Neutrophil (primary cell): ENCODE results near the gene ARHGAP44.
"Not testable (repeated sequence)": the region's sequence is repeated elsewhere in the genome, so short reads cannot be mapped to it uniquely, and the experiment has no call there.

Source experiments
- H3K27ac ChIP-seq: fragments of 200-600 bp; sonication (generic); 2 replicates; pipeline ENCODE4 v1.5.1; 2016; ENCODE audit warnings: mild to moderate bottlenecking, moderate library complexity
- H3K27me3 ChIP-seq: fragments of 200-600 bp; sonication (generic); 2 replicates; pipeline ENCODE4 v1.6.0; 2016; ENCODE audit warnings: mild to moderate bottlenecking
- H3K36me3 ChIP-seq: fragments of 200-600 bp; sonication (generic); 2 replicates; pipeline ENCODE4 v1.5.1; 2017
- H3K4me1 ChIP-seq, 2 experiments: fragments of 200-600 bp in 1 of 2; sonication (generic) in 1 of 2; 1 replicate in 1 of 2; 2 replicates in 1 of 2; pipeline versions ENCODE4 v1.5.1 to v1.6.1; 2013 to 2016; ENCODE audit warnings: low read depth in 1 of 2, low read length in 1 of 2, mild to moderate bottlenecking in 1 of 2, moderate library complexity in 1 of 2; ENCODE audit not compliant: control insufficient read depth in 1 of 2, insufficient read depth in 1 of 2
- H3K4me3 ChIP-seq, 2 experiments: fragments of 200-600 bp in 1 of 2; sonication (generic) in 1 of 2; 1 replicate in 1 of 2; 2 replicates in 1 of 2; pipeline ENCODE4 v1.5.1; 2013 to 2016; ENCODE audit warnings: low read depth in 1 of 2, low read length in 1 of 2, mild to moderate bottlenecking in 1 of 2, moderate library complexity in 1 of 2
- H3K9me3 ChIP-seq: fragments of 200-600 bp; sonication (generic); 2 replicates; pipeline ENCODE4 v1.5.1; 2016
- TF ChIP-seq, protein P1 (sequence below): fragments of 200-600 bp; sonication (generic); IDR thresholded peaks from 2 replicates; pipeline ENCODE4 v1.5.1; 2016; ENCODE audit warnings: antibody characterized with exemption

ARHGAP44 gene

DNA sequence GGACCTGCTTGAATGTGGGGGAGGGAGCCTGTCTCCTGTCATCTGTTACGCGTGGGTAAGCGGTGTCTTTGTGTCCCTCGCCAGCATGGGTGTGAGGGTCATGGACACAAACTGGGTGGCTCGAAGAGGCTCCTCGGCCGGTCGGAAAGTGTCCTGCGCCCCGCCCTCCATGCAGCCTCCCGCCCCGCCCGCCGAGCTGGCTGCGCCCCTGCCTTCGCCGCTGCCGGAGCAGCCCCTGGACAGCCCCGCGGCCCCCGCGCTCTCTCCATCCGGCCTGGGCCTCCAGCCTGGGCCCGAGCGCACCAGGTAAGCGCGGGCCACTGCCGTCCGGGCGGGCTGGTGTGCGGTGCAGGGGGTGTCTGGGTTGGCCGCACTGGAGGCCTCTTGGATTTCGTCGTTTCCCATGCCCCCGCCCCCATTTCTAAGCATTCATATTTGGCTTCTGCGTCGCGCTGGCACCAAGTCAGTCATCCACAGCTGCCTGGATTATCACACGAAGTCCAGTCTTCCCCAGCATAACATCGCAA lies 184.8 kb downstream of the ARHGAP44 start:
- Histone ChIP-seq H3K36me3 (no peaks in the 10 kb centered on the region), H3K4me3 (no peak overlapping the region), H3K4me1 (no peaks in the 10 kb centered on the region), H3K9me3 (no peaks in the 10 kb centered on the region), H3K27me3 (peaks cover 51% of the 10 kb centered on the region), H3K27ac (no peak overlapping the region)
- TF ChIP-seq, protein P1, sequence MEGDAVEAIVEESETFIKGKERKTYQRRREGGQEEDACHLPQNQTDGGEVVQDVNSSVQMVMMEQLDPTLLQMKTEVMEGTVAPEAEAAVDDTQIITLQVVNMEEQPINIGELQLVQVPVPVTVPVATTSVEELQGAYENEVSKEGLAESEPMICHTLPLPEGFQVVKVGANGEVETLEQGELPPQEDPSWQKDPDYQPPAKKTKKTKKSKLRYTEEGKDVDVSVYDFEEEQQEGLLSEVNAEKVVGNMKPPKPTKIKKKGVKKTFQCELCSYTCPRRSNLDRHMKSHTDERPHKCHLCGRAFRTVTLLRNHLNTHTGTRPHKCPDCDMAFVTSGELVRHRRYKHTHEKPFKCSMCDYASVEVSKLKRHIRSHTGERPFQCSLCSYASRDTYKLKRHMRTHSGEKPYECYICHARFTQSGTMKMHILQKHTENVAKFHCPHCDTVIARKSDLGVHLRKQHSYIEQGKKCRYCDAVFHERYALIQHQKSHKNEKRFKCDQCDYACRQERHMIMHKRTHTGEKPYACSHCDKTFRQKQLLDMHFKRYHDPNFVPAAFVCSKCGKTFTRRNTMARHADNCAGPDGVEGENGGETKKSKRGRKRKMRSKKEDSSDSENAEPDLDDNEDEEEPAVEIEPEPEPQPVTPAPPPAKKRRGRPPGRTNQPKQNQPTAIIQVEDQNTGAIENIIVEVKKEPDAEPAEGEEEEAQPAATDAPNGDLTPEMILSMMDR, result no peak

DNA sequence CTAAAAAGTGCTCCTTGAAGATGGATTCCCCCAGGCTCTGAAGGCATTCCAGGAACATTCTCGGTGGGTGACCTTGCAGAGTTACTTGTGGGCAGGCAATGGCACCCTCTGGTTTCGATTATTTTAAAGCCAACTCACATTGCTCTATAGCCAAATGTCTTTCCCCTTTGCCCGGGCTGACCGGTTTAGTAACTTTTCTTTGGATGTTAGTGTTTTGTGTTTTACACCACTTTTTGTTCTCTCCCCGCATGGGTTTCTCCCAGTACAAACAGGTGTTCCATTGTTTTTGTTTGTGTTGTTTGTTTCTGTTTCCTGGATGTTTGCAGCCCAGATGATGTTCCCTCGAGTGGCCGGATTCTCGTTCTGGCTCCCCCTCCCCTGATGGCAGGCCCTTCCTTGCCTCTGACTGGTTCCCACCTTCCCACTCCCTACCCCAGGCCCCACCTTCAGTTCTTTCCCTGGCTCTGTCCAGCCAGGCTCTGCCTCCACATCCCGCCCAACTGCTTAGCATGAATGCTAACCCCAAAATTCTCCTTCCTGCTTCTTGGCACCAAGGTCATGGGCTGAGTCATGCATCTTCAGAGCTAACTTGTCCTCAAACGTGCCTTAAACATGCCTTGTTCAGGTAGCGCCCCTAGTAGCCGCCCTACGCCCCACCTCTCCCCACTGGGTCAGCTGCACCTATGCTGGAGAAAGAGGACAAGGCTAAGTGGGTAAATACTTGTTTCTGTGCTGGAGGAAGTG lies 187.9 kb downstream of the ARHGAP44 start:
- Histone ChIP-seq H3K4me3 (no peak overlapping the region), H3K36me3 (no peaks in the 10 kb centered on the region), H3K9me3 (no peaks in the 10 kb centered on the region), H3K27me3 (peaks cover 33% of the 10 kb centered on the region), H3K4me1 (no peaks in the 10 kb centered on the region), H3K27ac (no peak overlapping the region)
- TF ChIP-seq, protein P1, result no peak

DNA sequence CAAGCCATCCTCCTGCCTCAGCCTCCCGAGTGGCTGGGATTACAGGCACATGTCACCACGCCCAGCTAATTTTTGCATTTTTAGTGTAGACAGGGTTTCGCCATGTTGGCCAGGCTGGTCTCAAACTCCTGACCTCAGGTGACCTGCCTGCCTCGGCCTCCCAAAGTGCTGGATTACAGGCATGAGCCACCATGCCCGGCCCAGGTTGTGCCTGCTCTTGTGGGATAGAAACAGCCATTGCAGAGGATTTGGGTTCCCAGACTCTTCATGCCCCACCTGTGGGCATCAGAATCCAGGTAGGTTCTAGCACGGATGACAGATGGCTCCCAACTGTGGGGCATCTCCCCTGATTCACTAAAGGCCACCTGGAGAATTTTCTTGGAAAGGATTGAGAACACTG lies 189.5 kb downstream of the ARHGAP44 start:
- not testable (repeated sequence) for H3K4me1 ChIP-seq, H3K9me3 ChIP-seq, H3K4me3 ChIP-seq, H3K36me3 ChIP-seq, H3K27ac ChIP-seq
- peaks cover 18% of the 10 kb centered on the region for H3K27me3 ChIP-seq

DNA sequence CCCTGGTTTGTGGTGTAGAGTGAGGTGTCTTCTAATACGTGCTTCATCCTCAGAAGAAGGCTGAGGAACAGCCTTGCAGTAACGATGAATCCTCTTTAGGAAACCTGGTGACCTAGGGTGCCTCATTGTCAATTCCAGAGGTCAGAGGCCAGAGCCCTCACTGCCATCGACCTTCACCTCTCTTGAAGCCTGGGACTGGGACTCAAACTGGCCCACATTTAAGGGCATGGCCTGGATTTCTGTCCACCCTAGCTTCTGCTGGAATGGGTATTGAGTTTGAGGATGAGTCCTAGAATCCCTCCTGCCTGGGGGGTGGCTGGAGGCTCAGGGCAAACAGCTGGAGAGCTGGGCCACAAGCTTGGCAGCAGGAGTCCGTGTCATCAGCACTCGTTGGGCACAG lies 189.9 kb downstream of the ARHGAP44 start:
- H3K36me3 ChIP-seq, result no peaks in the 10 kb centered on the region
- no peaks in the 10 kb centered on the region for H3K9me3 ChIP-seq
- H3K4me3 ChIP-seq, result no peak overlapping the region
- H3K27ac ChIP-seq, result no peak overlapping the region
- TF ChIP-seq, protein P1, result no peak
- peaks cover 13% of the 10 kb centered on the region for H3K27me3 ChIP-seq
- H3K4me1 ChIP-seq, result no peaks in the 10 kb centered on the region

DNA sequence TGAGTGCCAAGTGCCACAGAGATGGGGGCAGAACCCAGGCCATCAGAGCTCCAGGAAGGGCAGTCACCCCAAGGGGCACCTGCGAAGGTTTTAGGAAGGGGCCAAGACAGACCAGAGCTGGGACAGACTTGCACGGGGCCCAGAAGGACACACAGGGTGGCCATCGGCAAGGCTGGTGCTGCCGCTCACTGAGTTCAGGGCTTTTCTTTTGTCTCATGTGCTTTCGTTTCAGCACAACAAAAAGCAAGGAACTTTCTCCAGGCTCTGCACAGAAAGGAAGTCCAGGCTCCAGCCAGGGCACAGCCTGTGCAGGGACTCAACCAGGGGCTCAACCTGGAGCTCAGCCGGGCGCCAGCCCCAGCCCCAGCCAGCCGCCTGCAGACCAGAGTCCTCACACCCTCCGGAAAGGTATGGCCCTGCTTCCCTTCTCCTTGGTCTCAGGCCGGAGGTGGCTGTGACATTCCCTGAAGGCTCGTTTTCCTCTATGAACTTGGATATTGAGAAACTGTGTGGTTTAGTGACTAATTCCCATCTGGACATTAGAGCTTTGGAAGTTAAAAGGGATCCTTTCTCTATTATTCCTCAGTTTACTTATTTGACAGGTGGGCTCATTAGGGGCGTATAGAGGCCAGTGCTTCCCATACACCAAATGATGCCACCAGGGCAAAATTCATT lies 190.7 kb downstream of the ARHGAP44 start:
- TF ChIP-seq, protein P1, result no peak
- H3K9me3 ChIP-seq, result no peaks in the 10 kb centered on the region

DNA sequence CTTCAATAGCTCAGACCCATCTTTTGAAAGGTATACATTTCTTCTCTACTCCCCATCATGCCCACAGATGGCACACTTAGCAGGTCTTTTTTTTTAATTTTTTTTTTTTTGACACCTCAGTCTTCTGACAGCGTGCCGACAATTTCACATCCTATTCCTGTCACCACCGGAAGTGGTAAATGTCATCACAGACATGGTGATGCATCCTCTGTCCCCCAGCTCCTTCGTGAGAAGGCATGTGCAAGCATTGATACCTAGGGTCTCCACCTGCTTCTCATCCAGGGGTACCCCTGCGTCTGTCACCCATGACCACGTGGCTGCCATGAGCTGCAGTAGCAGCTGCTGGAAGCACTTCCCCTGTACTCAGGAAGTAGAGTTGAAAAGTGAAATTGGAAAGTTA lies 192.9 kb downstream of the ARHGAP44 start:
- Histone ChIP-seq H3K27ac (no peak overlapping the region), H3K4me3 (no peak overlapping the region), H3K36me3 (no peaks in the 10 kb centered on the region), H3K9me3 (no peaks in the 10 kb centered on the region), H3K27me3 (peaks cover 3% of the 10 kb centered on the region), H3K4me1 (no peaks in the 10 kb centered on the region)
- TF ChIP-seq, protein P1, result no peak

More for the DNA sequence above, 190.7 kb downstream of the ARHGAP44 start:
- H3K27me3 ChIP-seq, result peaks cover 6% of the 10 kb centered on the region
- no peaks in the 10 kb centered on the region for H3K4me1 ChIP-seq
- no peak overlapping the region for H3K4me3 ChIP-seq
- no peaks in the 10 kb centered on the region for H3K36me3 ChIP-seq
- no peak overlapping the region for H3K27ac ChIP-seq
